ENCODE measurements around the gene ARID1B.

The ARID1B gene

DNA sequence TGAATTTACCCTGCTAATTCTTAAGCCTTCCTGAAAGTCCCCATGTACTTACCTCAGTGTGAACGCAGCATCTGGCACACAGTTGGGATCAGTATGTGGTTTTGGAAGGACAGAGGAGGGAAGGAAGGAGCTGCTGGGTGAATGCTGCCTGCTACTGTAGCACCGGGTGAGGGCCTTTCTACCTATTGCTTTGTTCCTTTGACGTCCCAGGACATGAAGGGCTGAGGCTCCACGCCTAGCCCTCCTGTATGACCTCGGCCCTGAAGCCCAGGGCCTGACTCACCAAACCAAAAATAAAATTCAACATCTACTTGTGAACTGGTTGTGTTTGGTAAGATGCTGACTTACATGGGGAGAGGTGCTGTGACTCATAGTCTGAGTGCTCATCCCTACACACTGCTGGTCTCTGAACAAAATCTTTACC is 51.1 kb downstream of the ARID1B start:
- no peak for DNase-seq

DNA sequence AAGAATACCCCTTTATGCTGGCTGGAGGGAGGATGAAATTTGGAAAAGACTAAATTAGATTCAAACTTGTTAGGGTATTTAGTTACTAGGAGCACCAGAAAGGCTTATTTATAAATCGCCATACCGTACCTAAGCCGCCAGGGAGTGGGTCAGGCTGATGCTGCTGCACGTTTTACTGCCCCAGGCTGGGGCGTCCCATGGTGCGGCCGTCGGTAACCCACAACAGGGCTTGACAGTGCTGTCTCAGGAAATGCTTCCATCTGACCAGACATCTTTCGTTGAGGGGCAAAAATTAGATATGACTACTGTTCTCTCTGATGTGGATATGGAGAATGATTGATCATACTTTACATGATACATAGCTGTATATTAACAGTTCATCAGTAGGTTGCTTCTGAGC is 52.9 kb downstream of the ARID1B start:
- no peak for DNase-seq

DNA sequence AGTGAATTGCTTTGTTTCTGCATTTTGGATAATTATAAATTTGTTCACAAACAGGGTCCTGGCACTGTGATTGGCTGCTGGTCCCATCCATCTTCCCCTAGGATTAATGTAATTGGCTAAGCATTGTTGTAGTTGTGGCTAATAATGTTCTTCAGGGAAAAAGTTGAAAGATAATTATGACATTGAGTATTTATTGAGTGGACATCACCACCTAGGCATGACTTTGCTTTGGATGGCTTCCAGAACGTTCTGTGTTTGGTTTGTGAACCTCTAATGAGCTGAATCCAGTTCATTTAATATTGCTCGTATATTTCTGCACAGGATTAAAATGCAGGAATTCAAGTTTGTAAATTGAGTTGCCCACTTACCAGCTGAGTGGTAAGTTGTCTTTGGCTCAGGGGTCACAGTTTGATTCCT is 55.1 kb downstream of the ARID1B start:
- DNase-seq: no peak

DNA sequence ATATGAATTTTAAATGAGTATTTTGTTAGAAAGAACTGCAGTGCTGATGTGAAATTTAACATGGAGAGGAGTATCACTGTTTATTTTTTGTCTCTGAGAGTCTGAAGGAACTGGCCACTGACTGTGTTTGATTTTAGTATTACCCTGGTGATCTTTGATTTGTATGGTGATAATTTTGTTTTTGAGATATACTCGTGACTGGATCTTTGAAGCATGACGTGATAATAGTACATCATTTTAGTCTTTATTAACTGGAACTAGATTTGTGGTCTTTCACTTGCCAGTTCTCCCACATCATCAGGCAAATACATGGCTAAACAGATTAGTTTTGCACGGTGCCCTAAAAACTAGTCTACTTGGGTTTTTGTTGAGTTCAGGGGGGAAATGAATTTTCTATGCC is 55.5 kb downstream of the ARID1B start:
- no peak for DNase-seq

DNA sequence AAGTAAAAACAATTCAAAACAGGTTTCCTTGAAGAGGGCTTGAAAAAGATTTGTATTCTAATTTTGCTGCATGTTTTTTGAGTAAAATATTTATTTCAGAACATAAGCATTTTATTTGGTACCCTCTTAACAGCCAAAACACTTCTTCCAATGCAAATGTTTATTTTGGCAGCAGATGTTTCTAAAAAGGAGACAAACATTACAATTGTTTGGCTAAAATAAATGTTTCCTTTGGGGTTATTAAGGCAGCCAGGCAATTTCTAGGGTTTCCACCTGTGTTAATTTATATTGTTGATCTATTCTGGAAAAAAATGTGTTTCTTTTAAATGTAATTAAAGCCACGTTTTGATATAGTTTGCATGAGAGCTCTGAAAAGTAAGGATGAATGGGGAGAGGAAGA is 56.6 kb downstream of the ARID1B start:
- no peak for DNase-seq

DNA sequence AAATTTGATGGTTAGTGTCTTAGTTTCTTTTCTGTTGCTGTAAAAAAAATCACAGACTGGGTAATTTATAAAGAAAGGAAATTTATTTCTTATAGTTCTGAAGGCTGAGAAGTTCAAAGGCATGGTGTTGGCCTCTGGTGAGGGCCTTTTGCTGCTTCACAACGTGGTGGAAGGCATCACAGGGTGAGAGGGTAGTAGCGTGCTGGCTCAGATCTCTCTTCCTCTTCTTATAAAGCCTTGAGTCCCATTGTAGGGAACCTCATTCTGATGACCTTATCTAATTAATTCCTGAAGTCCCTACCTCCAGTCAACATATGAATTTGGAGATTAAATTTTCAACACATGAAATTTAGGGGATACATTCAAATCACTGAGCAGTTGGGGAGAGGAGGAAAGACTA is 62.0 kb downstream of the ARID1B start:
- peak; percentile 12 for DNase-seq

DNA sequence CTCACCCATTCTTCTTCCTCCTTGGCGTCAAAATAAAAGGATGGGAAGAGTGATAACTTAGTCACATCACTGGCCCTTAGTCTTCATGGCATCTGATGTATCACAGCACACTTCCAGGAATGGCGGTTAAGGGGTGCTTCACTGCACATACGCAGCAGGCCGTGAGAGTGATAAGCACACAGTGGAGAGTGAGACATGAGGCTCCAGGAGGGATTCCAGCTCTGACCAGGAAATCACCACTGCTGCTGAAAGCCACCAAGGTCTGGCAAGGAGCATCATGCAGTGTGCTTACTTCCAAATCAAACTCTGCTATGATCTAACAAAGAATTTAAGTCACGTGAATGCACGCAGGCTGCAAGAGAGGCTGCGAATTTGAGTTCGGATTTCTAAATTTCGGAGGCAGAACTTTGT is 62.4 kb downstream of the ARID1B start:
- peak; percentile 23 for DNase-seq

DNA sequence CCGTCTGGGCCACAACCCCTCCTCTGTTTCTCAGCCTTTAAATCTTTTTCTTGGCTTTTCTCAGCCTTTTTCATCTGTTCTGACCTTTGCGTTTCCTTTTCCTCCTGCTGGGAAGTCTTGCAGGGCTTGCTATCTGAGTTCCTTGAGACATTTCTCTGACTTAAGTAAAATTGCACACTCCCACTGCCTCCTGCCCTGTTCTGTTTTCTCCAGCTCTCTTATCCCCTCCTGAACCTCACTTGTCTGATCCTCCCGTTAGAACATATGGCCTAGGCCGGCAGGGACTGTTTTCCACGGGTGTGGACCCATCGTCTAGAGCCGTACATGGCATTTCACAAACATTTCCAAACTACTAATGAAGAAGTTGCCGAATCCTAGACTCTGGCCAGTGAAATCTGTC is 63.0 kb downstream of the ARID1B start:
- peak; percentile 45 for DNase-seq

DNA sequence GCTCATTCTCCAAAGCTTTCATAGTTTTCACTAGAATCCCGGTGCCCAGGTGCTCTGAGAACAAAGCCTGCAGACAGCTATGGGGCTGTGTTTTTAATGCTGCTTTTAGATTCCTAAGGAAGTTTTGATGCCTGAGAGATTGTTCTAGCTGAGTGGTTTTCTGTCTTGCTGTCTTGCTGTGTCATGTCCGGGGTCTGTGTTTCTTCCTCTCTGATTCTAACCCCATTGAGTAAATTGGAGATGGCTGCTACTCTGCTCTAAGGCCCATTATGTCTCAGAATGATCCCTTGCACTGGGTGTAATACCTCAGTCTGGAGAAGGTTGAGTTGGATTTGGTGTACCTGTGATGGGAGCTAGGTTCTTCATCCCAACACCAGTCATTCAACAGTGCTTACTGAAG is 63.4 kb downstream of the ARID1B start:
- peak; percentile 83 for DNase-seq

DNA sequence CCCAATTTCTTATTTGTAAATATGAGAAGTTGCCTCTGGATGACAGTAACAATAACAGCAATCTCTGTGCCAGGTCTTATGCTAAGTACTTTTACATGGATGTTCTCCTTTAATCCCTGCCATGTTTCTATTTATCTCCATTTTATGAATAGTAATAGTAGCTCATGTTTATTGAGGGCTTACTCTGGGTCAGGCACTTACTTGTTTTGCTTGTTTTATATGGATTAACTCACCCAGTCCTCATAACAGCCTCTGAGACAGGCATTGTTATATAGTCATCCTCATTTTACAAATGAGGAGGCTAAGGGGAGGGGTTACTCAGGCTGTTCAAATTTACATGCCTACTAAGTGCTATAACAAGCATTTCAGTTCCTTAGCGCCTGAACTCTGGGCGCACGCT is 64.3 kb downstream of the ARID1B start:
- DNase-seq: no peak

DNA sequence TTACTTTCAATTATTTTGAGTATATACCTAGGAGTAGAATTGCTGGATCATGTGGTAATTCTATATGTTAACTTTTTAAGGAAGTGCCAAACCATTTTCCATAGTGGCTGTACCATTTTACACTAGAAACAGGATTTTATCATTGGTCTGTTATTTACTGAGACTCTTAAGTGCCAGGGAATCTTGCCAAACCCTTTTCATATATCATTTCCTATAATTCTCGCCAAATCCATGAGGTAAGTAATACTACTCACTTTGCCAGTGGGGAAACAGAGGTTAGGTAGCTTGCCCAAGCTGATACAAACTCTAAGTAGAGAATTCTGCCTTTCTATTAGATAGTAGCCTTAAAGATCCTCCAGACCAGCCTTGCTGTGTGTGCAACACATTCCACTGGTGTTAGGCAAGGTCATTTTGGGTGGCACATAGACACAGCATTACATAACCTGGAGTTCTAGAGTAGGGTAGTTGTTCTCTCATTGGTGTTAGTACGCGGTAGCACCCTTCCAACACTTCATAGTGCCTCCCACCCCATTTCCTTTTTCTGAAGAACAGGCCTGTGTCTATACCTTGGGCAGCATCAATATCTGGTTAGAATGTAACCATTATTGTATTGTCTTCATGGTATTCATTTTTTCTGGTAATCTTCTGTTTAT is 65.5 kb downstream of the ARID1B start:
- DNase-seq: peak; percentile 38

DNA sequence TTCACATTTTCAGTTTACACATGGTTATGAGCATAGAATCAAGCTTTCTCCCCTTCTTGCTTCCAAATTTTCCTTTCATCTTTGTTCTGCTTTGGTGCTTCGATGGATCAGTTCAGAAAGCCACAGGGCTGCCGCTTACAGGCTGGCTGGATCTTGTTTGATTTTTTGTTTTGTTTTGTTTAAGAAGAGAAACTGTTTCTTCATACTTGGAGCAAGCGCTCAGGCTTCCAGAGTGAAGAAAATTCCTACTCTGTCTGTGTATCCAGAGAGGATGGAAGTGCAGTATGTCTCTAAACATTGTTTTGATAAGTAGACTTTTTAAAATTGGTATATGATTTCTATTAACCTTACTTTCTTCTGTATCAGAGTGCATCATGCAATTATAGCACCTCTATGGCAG is 66.9 kb downstream of the ARID1B start:
- DNase-seq: no peak

DNA sequence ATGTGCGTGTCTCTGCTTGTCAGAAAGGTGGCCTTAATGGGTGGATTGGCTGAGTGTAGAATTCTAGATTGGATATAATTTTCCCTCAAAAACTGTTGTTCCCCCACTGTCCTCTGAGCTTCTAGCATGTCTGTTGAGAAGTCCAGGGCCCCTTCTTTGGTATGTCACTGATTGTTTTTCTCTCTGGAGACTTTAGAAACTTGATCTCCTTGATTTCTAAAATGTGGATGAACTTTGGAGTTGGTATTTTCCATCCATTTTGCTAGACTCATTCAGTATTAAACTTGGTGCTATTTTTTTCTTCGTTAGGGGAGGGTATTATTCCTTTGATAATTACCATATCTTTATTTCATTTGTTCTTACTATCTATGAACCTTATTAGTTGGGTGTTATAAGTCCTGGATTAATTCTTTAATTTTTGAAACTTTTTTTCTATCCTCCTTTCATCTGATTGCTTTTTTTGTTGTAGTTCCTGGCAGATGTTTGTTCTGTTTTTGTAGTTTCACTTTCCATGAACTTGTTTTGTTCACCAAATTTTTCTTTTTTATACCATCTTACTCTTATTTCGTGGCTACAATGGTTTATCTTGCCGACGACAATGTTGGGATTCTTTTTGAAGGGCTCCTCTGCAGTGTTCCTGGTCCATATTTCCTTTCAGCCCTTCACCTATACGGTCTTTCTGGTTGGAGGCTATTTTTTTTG is 68.4 kb downstream of the ARID1B start:
- no peak for DNase-seq

DNA sequence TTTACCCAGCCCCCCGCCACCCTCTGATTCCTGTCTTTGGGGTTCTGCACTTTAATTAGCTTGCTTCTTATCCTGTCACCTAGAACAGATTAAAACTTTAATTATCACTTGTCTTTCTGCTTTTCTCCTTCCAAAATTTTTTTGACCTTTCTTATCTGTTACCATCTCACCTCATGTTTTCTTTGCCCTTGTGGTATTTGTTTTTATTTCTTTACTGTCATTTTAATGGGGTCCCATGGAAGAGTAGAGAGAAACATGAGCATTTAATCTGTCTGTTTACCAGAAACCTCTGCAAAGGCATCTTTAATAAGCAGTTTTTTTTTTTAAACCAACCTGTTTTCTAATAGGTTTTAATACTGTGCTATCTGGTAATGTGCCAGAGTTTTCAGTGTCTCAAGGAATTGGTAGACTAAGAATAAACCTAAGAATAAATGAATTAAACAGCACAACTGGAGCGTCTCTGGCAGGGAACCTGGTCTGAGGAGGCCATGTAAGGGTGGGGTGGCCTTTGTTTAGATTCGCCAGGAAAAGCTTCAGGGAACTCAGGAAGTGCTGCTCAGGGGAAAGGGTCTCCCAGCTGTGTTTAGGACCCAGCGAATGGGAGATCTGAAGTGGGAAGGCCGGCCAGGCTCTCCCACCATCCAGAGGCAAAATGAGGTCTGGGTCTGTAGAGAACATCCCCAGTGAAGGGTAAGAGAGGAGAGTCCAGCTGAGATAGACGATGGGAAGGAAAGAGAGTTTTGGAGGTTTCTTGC is 69.8 kb downstream of the ARID1B start:
- no peak for DNase-seq

DNA sequence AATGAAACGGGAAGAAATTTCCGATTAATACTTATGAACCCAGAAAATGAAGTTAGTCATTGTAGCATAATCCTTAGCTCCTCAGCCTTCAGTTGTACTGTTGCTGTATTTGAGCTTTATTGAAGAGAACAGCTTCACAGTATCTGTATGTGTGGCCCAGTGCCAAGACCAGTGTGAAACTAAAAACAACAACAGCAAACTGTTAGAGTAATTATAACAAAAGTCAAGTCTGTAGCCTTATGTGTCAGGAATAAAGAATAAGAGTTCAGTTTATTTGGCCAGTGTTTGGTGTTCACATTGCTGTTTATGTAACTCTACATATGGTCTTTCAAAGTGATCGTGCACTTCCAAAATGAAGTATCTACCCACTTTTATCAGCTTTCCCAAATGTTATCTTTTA is 70.9 kb downstream of the ARID1B start:
- no peak for DNase-seq

DNA sequence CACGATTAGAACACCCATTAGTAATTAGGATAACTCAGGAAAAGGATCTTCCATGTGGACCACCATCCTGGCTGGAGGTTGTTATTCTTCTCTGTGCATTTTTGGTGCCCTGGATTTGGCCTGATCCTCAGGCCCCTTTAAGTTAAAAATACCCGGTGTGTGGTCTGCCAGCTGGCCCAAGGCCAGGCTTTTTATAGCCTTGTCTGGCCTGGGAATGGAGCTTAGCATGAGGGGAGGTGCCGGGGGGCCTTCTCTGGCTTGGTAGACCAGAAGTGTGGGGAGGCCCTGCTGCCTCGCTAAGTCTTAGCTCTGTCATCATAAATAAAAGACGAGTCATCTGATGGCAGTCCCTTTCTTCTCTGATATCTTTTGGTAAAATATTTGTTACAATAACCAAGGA is 71.4 kb downstream of the ARID1B start:
- DNase-seq: no peak

DNA sequence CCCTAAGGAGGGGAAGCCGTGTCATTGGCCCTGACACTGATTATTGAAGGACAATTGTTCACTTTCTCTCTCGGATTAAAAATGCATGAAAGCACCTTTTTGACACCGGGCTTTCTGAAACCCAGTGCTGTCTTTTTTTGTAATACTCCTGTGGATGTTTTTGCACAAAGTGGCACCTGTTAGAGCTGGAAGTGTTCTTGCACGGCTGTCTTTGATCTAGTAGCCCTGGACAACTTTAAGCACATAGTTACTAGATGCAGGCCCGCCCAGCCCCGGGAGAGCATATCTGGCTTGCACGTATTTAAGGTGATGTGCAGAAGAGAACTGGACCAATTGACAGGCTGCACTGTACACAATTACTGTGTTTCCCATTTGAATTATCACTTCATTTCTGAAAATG is 72.6 kb downstream of the ARID1B start:
- no peak for DNase-seq

DNA sequence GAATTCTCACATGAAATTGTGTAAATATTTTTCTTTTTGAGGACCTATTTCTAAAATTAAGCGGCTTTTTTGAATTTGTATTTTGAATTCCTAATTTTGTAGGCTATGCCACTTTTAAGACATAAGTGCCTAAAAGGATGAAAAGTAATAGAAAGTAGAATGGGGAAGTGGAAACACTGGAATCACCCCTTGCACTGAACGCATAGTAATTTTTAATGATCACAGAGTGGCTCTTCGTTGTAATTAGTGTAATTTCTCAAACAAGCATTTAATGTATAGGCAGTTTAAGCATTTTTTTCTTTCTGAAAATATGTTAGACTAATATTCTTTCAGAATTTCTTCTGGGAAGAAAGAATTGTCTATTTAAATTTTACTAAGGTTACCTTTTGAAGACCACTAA is 73.2 kb downstream of the ARID1B start:
- no peak for DNase-seq

DNA sequence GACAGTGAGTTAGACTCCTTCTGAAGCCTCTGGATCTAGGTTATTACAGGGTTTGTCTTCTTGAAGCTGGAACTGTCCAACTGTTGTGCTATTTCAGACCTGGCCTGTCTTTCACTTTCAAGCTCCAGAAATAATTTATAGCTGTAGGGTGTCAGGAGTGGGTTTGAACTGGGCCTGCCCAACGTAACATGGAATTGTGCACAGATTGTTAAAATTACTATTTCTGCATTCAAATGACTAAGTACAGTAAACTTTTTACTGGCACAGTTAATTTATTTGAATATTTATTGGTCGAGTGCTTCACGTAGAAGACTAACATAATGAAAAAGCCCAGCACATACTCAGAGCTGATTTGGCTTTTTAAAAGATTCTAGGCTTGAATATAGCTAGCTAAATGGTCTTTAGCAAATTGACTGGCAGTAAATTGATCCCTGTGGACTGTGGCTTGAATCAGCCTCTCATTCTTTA is 74.3 kb downstream of the ARID1B start:
- no peak for DNase-seq

DNA sequence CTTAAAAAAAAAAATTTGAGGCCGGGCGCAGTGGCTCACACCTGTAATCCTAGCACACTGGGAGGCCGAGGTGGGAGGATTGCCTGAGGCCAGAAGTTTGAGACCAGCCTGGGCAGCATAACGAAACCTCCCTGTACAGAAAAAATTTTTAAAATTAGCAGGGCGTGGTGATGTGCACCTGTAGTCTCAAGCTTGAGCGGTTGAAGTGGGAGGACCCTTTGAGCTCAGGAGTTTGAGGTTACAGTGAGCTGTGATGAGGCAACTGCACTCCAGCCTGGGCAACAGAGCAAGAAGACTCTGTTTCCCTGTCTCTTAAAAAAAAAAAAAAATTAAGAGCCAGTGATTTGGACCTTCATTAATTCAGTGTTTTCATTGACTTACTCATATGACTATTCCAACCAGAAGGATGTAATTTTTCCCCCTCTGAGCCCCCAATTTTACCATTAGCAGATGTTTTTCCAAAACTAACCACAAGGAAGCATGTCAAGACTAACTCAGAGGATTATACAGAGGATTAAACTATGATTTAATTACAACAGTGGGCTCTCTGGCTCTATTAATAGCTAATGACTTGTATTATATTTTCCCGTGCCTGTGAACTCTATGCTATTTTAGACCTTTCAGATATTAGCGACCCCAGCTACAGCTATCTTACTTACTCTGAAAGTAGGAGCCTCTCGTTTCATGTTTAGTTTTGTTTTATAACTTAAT is 75.1 kb downstream of the ARID1B start:
- DNase-seq: no peak

DNA sequence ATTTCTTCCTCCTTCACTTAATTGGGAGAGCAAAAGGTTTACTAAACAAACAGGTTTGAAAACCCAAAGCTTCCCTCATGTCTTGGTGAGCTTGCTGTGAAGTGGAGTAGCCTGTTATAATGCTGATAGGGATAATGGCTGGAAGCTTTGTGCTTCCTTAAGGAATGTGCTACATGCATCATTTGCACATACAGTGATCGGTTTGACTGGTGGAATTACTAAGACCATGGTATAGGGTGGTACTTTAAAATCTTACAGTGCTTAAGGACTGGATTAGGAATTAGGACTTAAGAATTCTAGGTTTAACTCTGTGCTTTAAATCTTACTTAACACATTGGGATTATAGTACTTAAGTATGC is 75.7 kb downstream of the ARID1B start:
- DNase-seq: no peak

DNA sequence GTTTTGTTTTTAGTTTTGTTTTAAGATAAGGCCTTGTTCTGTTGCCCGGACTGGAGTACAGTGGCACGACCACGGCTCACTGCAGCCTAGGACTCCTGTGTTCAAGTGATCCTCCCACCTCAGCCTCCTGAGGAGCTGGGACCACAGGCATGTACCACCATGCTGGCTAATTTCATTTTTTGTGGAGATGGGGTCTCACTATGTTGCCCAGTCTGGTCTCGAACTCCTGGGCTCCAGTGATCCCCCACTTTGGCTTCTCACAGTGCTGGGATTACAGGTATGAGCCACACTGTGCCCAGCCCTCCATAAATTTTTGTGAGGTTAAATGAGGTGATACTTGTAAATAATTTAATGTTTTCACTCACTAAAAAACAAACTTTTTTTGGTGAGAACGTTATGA is 76.6 kb downstream of the ARID1B start:
- DNase-seq: no peak

DNA sequence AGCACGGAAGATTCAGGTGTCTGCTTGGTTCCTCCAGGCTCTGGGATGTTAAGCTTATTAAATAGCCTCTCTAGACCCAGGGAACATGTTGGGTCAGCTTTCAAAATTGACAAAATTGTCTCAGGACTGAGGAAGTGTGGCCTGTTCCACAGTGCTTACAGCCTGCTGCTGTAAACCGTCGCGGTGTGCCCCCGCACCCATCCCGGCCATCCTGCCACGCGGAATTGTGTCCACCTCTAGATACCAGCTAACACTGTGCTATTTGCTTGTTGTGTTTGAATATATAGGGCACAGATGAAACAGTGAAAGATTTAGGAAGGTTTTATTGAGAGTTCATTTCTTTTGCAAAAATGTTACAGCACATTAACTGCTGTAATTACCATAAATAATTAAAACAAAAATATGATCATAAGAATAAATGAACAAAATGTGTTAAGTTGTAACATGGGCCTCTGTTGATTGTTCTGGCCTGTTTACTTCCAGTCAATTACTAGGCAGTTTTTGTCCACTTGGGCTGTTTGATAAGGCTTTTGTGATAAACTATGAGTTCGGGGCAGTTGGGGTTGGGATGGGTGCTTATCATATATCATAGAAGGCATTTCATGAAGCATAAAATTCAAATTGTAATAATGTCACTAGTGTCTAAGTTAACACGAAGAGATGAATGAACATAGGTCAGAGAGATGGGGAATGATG is 77.4 kb downstream of the ARID1B start:
- DNase-seq: no peak
